ENCODE measurements around the gene LSMEM2.
"Not testable (repeated sequence)": the region's sequence is repeated elsewhere in the genome, so short reads cannot be mapped to it uniquely, and the experiment has no call there.

The LSMEM2 gene

GRCh38 chr3:50278880-50279224 lies at the start of gene LSMEM2:
Gene LSMEM2, plus strand, starts transcription at chr3:50279087. Its CDS starts 27 bp downstream, at chr3:50279114.
- no peak for DNase-seq (ENCODE audit: low read depth in 3 of 3)

- no peak for DNase-seq (ENCODE audit: low read depth in 3 of 3)
These were observed 49.4 kb upstream of the LSMEM2 start for GRCh38 chr3:50229490-50229889.

- DNase-seq (ENCODE audit: low read depth in 3 of 3), result no peak
These were observed 48.6 kb upstream of the LSMEM2 start for GRCh38 chr3:50230104-50230793.

GRCh38 chr3:50230794-50231125 lies 48.1 kb upstream of the LSMEM2 start:
- DNase-seq (ENCODE audit: low read depth in 3 of 3), result no peak

GRCh38 chr3:50231581-50231980 lies 47.3 kb upstream of the LSMEM2 start:
- DNase-seq (ENCODE audit: low read depth in 3 of 3), result no peak

GRCh38 chr3:50232303-50232702 lies 46.6 kb upstream of the LSMEM2 start:
- DNase-seq (ENCODE audit: low read depth in 3 of 3), result no peak

- DNase-seq (ENCODE audit: low read depth in 3 of 3), result no peak
These were observed 45.7 kb upstream of the LSMEM2 start for GRCh38 chr3:50233176-50233575.

GRCh38 chr3:50235716-50236483 lies 43.0 kb upstream of the LSMEM2 start, which contains the start of gene GNAI2:
Gene GNAI2, plus strand, starts transcription at chr3:50236204. Its CDS starts 132 bp downstream, at chr3:50236336.
- DNase-seq (ENCODE audit: low read depth in 3 of 3), result peak; percentile 98 to 99 (median 99)

GRCh38 chr3:50236484-50237132 lies 42.3 kb upstream of the LSMEM2 start:
- DNase-seq (ENCODE audit: low read depth in 3 of 3), result no peak

- DNase-seq (ENCODE audit: low read depth in 3 of 3), result no peak
These were observed 41.7 kb upstream of the LSMEM2 start for GRCh38 chr3:50237133-50237651.

- peak; percentile 71 to 89 (median 73) for DNase-seq (ENCODE audit: low read depth in 3 of 3)
These were observed 40.9 kb upstream of the LSMEM2 start for GRCh38 chr3:50237754-50238548.

GRCh38 chr3:50238549-50239026 lies 40.3 kb upstream of the LSMEM2 start:
- no peak for DNase-seq (ENCODE audit: low read depth in 3 of 3)

- no peak for DNase-seq (ENCODE audit: low read depth in 3 of 3)
These were observed 39.2 kb upstream of the LSMEM2 start for GRCh38 chr3:50239649-50240048.

GRCh38 chr3:50241163-50241562 lies 37.7 kb upstream of the LSMEM2 start:
- no peak for DNase-seq (ENCODE audit: low read depth in 3 of 3)

- no peak for DNase-seq (ENCODE audit: low read depth in 3 of 3)
These were observed 37.0 kb upstream of the LSMEM2 start for GRCh38 chr3:50241713-50242380.

GRCh38 chr3:50242381-50242770 lies 36.5 kb upstream of the LSMEM2 start:
- DNase-seq (ENCODE audit: low read depth in 3 of 3), result no peak

- peak in 1 of 3 experiments; percentile 44 for DNase-seq (ENCODE audit: low read depth in 3 of 3)
These were observed 35.9 kb upstream of the LSMEM2 start for GRCh38 chr3:50242851-50243542.

GRCh38 chr3:50243543-50243895 lies 35.4 kb upstream of the LSMEM2 start:
- no peak for DNase-seq (ENCODE audit: low read depth in 3 of 3)

- not testable (repeated sequence) for DNase-seq (ENCODE audit: low read depth in 3 of 3)
These were observed 34.1 kb upstream of the LSMEM2 start for GRCh38 chr3:50244813-50245212.

GRCh38 chr3:50245251-50245745 lies 33.6 kb upstream of the LSMEM2 start:
- no peak for DNase-seq (ENCODE audit: low read depth in 3 of 3)

Data from stimulated activated CD4-positive, alpha-beta T cell treated with anti-CD3 and anti-CD28 coated beads, TNF-alpha, amount 100 ng/mL, for 24 hours (primary cell).